ENCODE data around the gene GLDN.

GLDN gene

DNA sequence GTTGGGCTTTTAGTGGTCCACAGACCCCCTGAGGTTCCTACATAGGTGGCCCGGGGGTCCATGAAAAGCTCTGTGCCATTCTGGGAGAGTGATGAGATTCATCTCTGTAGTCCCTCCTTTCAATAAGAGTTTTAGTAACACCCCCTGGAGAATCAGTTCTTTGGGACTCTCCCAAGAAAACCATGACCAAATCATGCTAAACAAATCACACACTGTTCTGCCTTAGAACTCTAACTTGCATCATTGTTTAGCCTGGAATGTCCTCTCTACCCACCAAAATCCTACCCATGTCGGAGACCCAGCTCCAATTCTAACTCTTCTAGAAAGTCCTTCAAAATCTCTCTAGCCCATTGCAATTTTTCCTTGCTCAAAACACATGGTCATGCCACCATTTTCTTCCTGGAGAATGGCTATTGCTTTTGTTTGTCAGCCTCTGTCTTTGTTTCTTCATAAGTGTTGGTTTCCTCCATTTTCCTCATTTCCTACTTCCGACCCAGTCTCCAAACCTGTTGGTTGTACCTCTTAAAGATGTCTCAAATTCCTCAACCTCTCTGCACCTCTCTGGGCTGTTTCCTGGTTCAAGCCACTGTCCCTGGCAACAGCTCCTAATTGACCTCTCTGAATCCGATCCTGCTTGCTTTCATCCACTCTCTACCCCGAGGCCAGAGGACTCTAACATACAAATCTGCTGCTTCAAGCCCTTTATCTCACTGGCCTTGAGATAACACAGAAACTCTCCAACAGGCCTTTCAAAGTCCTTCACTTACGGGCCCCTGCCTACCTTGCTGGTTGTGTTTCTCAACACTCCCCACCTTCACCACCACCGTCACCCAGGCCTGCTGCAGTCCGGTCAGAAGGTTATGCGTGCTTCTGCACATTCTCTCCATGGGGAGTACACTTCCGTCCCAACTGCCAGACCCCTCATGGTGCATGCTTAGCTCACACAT is 26.8 kb upstream of the GLDN start:
- H3K4me3 ChIP-seq (replicated peaks in 1 of 2; ENCODE audit: low read depth in 2 of 2, low read length in 2 of 2): no peak overlapping the region
- TF ChIP-seq CTCF (IDR thresholded peaks at IDR 0.05; ENCODE audit: low read depth, low read length): no peak
- peak in 1 of 2 donors; percentile 32 for DNase-seq (ENCODE audit: low read depth in 2 of 2)

DNA sequence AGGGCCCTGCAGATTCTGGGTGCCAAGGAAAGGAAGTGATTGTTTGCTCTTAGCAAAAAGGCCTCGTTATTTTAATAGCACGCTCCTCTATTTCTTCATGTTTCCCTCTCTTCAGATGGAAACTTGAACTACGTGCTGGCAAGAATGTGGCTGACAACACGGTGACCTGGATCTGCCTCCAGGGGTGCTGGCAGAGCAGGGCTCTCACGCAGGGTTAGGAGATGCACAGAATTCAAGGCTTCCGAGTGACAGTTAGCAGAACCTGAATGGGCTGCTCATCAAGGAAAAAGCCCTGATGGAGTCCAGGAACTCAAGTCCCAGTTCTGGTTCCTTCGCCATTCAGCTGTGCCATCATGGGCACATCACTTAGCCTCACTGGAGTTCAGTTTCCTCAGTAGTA is 25.7 kb upstream of the GLDN start:
- no peak for TF ChIP-seq CTCF (IDR thresholded peaks at IDR 0.05; ENCODE audit: low read depth, low read length)
- H3K4me3 ChIP-seq (replicated peaks in 1 of 2; ENCODE audit: low read depth in 2 of 2, low read length in 2 of 2): no peak overlapping the region
- DNase-seq (ENCODE audit: low read depth in 2 of 2): no peak

GRCh38 chr15:51316636-51317035 is 24.8 kb upstream of the GLDN start:
- no peak for DNase-seq (ENCODE audit: low read depth in 2 of 2)
- no peak for TF ChIP-seq CTCF (IDR thresholded peaks at IDR 0.05; ENCODE audit: low read depth, low read length)
- H3K4me3 ChIP-seq (replicated peaks in 1 of 2; ENCODE audit: low read depth in 2 of 2, low read length in 2 of 2): no peak overlapping the region

GRCh38 chr15:51318382-51319150 is 22.9 kb upstream of the GLDN start:
- TF ChIP-seq CTCF (IDR thresholded peaks at IDR 0.05; ENCODE audit: low read depth, low read length): no peak
- no peak overlapping the region for H3K4me3 ChIP-seq (replicated peaks in 1 of 2; ENCODE audit: low read depth in 2 of 2, low read length in 2 of 2)
- peak; percentile 51 to 57 for DNase-seq (ENCODE audit: low read depth in 2 of 2)

DNA sequence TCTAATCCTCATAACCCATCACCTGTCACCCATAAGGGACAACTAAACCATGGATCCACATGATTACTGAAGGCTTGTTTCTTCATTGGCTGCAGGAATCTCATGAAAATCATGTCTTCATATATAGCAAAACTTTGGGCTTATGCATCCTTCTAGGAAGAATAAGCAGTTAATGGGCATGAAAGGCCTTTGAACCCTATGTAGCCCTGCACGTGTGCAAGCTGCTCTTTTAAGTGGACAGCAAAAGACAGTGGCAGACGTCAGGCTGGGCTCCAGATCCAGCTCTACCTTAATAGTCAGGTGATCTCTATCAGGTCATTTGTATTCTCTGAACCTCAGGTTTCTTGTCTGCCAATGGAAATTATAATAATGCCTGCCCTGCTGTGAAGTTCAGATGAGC is 21.9 kb upstream of the GLDN start:
- H3K4me3 ChIP-seq (replicated peaks in 1 of 2; ENCODE audit: low read depth in 2 of 2, low read length in 2 of 2): no peak overlapping the region
- no peak for TF ChIP-seq CTCF (IDR thresholded peaks at IDR 0.05; ENCODE audit: low read depth, low read length)
- DNase-seq (ENCODE audit: low read depth in 2 of 2): no peak

- no peak for DNase-seq (ENCODE audit: low read depth in 2 of 2)
- H3K4me3 ChIP-seq (replicated peaks in 1 of 2; ENCODE audit: low read depth in 2 of 2, low read length in 2 of 2): no peak overlapping the region
- TF ChIP-seq CTCF (IDR thresholded peaks at IDR 0.05; ENCODE audit: low read depth, low read length): no peak
These were observed 20.6 kb upstream of the GLDN start for GRCh38 chr15:51320843-51321242.
